Body of pancreas (tissue), 4 donors: Measurements from ENCODE around the gene FITM1.

Experiments
- POLR2A ChIP-seq, 3 donors: fragments of 450-650 bp; IDR thresholded peaks; one replicate each; pipeline ENCODE4 v1.6.1; 2016; ENCODE audit warnings: antibody characterized with exemption in 3 of 3, mild to moderate bottlenecking in 2 of 3
- TF ChIP-seq, protein P1 (sequence below), 7 experiments: fragments of 450-650 bp in 4 of 7; fragments of 200-600 bp in 3 of 7; sonication (generic) in 3 of 7; IDR thresholded peaks; one replicate each; pipeline ENCODE4 v1.5.1; 2016 to 2019; ENCODE audit warnings: antibody characterized with exemption in 7 of 7

DNA sequence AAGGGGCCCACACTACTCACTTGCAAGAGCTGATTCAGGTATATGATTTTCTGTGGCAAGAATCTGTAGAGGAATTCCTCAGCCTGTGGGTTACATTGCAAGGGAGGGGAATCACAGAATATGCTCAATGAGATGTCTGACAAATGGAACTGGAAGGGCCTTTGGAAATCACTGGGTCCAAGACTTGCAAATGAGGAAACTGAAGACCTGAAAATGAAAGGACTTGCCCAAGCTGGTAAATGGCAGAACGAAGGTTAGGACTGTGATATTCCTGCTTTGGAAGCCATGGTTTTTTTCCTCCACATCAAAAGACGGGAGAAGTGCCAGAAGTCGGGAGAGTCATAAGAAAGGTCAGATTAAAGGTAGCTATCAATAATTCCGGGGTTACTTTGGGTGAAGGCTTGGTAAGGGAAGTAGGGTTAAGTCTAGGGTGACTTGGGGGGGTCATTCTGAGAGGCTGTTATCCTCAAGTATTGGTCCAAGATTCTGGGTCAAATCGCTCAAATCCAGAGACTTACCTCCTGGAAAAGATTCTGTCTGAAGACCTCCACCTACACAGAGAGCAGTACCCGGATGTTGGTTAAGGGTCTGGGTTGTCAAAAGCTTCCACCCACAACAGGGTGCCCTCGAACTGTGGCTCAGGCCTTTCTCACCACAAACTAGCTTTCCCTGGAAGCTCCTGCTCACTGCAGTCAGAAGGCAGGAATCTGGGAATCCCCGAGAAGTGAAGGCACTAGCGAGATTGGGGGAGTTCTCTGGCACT, 15.4 kb downstream of the FITM1 start:
- TF ChIP-seq POLR2A (IDR thresholded peaks at IDR 0.05), result no peak
- TF ChIP-seq, protein P1, sequence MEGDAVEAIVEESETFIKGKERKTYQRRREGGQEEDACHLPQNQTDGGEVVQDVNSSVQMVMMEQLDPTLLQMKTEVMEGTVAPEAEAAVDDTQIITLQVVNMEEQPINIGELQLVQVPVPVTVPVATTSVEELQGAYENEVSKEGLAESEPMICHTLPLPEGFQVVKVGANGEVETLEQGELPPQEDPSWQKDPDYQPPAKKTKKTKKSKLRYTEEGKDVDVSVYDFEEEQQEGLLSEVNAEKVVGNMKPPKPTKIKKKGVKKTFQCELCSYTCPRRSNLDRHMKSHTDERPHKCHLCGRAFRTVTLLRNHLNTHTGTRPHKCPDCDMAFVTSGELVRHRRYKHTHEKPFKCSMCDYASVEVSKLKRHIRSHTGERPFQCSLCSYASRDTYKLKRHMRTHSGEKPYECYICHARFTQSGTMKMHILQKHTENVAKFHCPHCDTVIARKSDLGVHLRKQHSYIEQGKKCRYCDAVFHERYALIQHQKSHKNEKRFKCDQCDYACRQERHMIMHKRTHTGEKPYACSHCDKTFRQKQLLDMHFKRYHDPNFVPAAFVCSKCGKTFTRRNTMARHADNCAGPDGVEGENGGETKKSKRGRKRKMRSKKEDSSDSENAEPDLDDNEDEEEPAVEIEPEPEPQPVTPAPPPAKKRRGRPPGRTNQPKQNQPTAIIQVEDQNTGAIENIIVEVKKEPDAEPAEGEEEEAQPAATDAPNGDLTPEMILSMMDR (IDR thresholded peaks at IDR 0.05), result no peak
